GM13976 (cell line): Measurements from ENCODE around the gene GALNT5.

ENCODE experiments used
- DNase-seq: peaks from one replicate; pipeline ENCODE4 v3.0.0; 2012; ENCODE audit warnings: low spot score
- CTCF ChIP-seq: IDR thresholded peaks from 2 replicates; pipeline ENCODE4 v1.5.1; 2012; ENCODE audit warnings: borderline replicate concordance, mild to moderate bottlenecking; ENCODE audit not compliant: insufficient read depth; ENCODE audit errors: extremely low read depth, missing control alignments, control extremely low read depth
- in situ Hi-C: fragments of 300-500 bp; cut with MboI; formaldehyde crosslinking; loops from one replicate; pipeline ENCODE4 v1.12.0; 2022; ENCODE audit warnings: low sequenced_read_pairs, mixed read lengths, inconsistent platforms; ENCODE audit not compliant: unreplicated experiment

Gene GALNT5

GRCh38 chr2:157262248-157262647 is 4.7 kb downstream of the GALNT5 start:
- in situ Hi-C loops, result no loop called here

GRCh38 chr2:157264099-157264498 is 6.6 kb downstream of the GALNT5 start:
- TF ChIP-seq CTCF, result no peak
- in situ Hi-C loops, result no loop called here

More at GRCh38 chr2:157262248-157262647, 4.7 kb downstream of the GALNT5 start:
- DNase-seq, result no peak
- no peak for TF ChIP-seq CTCF

GRCh38 chr2:157265825-157266224 is 8.3 kb downstream of the GALNT5 start:
- DNase-seq, result no peak
- in situ Hi-C loops, result no loop called here
- TF ChIP-seq CTCF, result no peak

More at GRCh38 chr2:157264099-157264498, 6.6 kb downstream of the GALNT5 start:
- DNase-seq, result no peak

- no peak for DNase-seq
- TF ChIP-seq CTCF, result no peak
- in situ Hi-C loops, result no loop called here
Observed at GRCh38 chr2:157267476-157267875, 10.0 kb downstream of the GALNT5 start.

GRCh38 chr2:157269060-157269459 is 11.6 kb downstream of the GALNT5 start:
- in situ Hi-C loops, result no loop called here
- no peak for TF ChIP-seq CTCF
- DNase-seq, result no peak

GRCh38 chr2:157269922-157270321 is 12.4 kb downstream of the GALNT5 start:
- no peak for TF ChIP-seq CTCF
- DNase-seq, result no peak
- in situ Hi-C loops, result no loop called here
